Measurements from ENCODE around the gene TNS3. TPM values are rescaled to one million over a fixed set of nuclear protein-coding genes. Genes with fewer than 3 reads are reported as not detected.

The TNS3 gene
- total RNA-seq, 4 donors from 2014 or later: 34.6 to 52.5 (median 48.6) TPM

- Histone ChIP-seq H3K27ac (replicated peaks in 1 of 4) (no peak overlapping the region), H3K9me3 (no peaks in the 10 kb centered on the region), H3K36me3 (peaks cover 0 to 3% (median 0%) of the 10 kb centered on the region in 4 donors), H3K4me3 (no peak overlapping the region), H3K27me3 (no peaks in the 10 kb centered on the region), H3K4me1 (peaks cover 32 to 42% (median 35%) of the 10 kb centered on the region in 4 donors)
- intact Hi-C loops (cut with DNase I): no loop called here
- 89% methylated on average over 11 of the region's 11 CpGs for WGBS
- no peak for DNase-seq (ENCODE audit: extremely low spot score)
- TF ChIP-seq POLR2A (IDR thresholded peaks at IDR 0.05; ENCODE audit: low read depth): no peak
- no peak for TF ChIP-seq CTCF (IDR thresholded peaks at IDR 0.05)
- TF ChIP-seq EP300 (IDR thresholded peaks at IDR 0.05): no peak
- TF ChIP-seq POLR2AphosphoS5 (IDR thresholded peaks at IDR 0.05): peak in 1 of 2 donors; percentile 8
These were observed 121.5 kb downstream of the TNS3 start for GRCh38 chr7:47460251-47460989.

GRCh38 chr7:47458486-47458885, 123.4 kb downstream of the TNS3 start:
- intact Hi-C loops (cut with DNase I): no loop called here
- H3K27ac ChIP-seq (replicated peaks in 1 of 4): no peak overlapping the region

GRCh38 chr7:47458057-47458456, 123.9 kb downstream of the TNS3 start:
- intact Hi-C loops (cut with DNase I): no loop called here
- Histone ChIP-seq H3K27me3 (no peaks in the 10 kb centered on the region), H3K4me3 (no peak overlapping the region), H3K27ac (replicated peaks in 1 of 4) (no peak overlapping the region), H3K4me1 (peaks cover 52 to 63% (median 54%) of the 10 kb centered on the region in 4 donors), H3K9me3 (no peaks in the 10 kb centered on the region), H3K36me3 (no peaks in the 10 kb centered on the region)
- WGBS: 61% methylated on average over 3 of the region's 5 CpGs
- TF ChIP-seq CTCF (IDR thresholded peaks at IDR 0.05): no peak
- TF ChIP-seq POLR2A (IDR thresholded peaks at IDR 0.05; ENCODE audit: low read depth): no peak
- TF ChIP-seq POLR2AphosphoS5 (IDR thresholded peaks at IDR 0.05): peak in 1 of 2 donors; percentile 18
- DNase-seq (ENCODE audit: extremely low spot score): no peak

More at GRCh38 chr7:47458486-47458885, 123.4 kb downstream of the TNS3 start:
- Histone ChIP-seq H3K27me3 (no peaks in the 10 kb centered on the region), H3K4me1 (peaks cover 48 to 58% (median 50%) of the 10 kb centered on the region in 4 donors), H3K4me3 (no peak overlapping the region), H3K36me3 (no peaks in the 10 kb centered on the region), H3K9me3 (no peaks in the 10 kb centered on the region)
- 86% methylated on average over 5 of the region's 5 CpGs for WGBS
- no peak for TF ChIP-seq POLR2AphosphoS5 (IDR thresholded peaks at IDR 0.05)
- no peak for TF ChIP-seq POLR2A (IDR thresholded peaks at IDR 0.05; ENCODE audit: low read depth)
- TF ChIP-seq EP300 (IDR thresholded peaks at IDR 0.05): no peak
- no peak for TF ChIP-seq CTCF (IDR thresholded peaks at IDR 0.05)
- no peak for DNase-seq (ENCODE audit: extremely low spot score)

- no peaks in the 10 kb centered on the region for H3K9me3 ChIP-seq
- intact Hi-C loops (cut with DNase I): no loop called here
- no peak overlapping the region for H3K4me3 ChIP-seq
- no peaks in the 10 kb centered on the region for H3K36me3 ChIP-seq
- H3K27me3 ChIP-seq: no peaks in the 10 kb centered on the region
- H3K27ac ChIP-seq (replicated peaks in 1 of 4): no peak overlapping the region
- WGBS: 95% methylated on average over 14 of the region's 14 CpGs
- no peak for DNase-seq (ENCODE audit: extremely low spot score)
- TF ChIP-seq POLR2AphosphoS5 (IDR thresholded peaks at IDR 0.05) (no peak), POLR2A (IDR thresholded peaks at IDR 0.05; ENCODE audit: low read depth) (no peak), CTCF (IDR thresholded peaks at IDR 0.05) (no peak), EP300 (IDR thresholded peaks at IDR 0.05) (no peak)
- peaks cover 56 to 73% (median 62%) of the 10 kb centered on the region in 4 donors for H3K4me1 ChIP-seq
These were observed 125.5 kb downstream of the TNS3 start for GRCh38 chr7:47456210-47456955.
